HepG2 (cell line): ENCODE measurements around the gene ZKSCAN3. TPM values are rescaled to one million over a fixed set of nuclear protein-coding genes. Genes with fewer than 3 reads are reported as not detected.

Source experiments
- CEBPB ChIP-seq: IDR thresholded peaks from 2 replicates; pipeline ENCODE4 v1.6.1; 2011; ENCODE audit warnings: low read depth, low read length, improper control_type of control experiment, borderline replicate concordance
- FLYWCH1 ChIP-seq: sonication (generic); formaldehyde crosslinking; IDR thresholded peaks from 2 replicates; pipeline ENCODE4 v1.8.1; 2023; ENCODE audit warnings: mild to moderate bottlenecking, missing genetic modification reagents
- HNRNPL ChIP-seq: fragments of 200-400 bp; formaldehyde crosslinking; IDR thresholded peaks from 2 replicates; pipeline ENCODE4 v1.6.1; 2017; ENCODE audit warnings: mild to moderate bottlenecking, low read depth, low read length
- MAFF ChIP-seq: IDR thresholded peaks from 2 replicates; pipeline ENCODE4 v1.6.1; 2011; ENCODE audit warnings: low read depth, low read length, improper control_type of control experiment
- MAFK ChIP-seq, 2 experiments: IDR thresholded peaks in 1 of 2; conservative IDR thresholded peaks in 1 of 2; 2 replicates each; pipeline ENCODE4 v1.6.1; 2011; ENCODE audit warnings: improper control_type of control experiment in 2 of 2, low read length in 2 of 2
- NFE2 ChIP-seq: sonication (generic); formaldehyde crosslinking; IDR thresholded peaks from 2 replicates; pipeline ENCODE4 v1.4.0; 2020; ENCODE audit warnings: missing genetic modification reagents
- STAG1 ChIP-seq: sonication (generic); formaldehyde crosslinking; IDR thresholded peaks from 2 replicates; pipeline ENCODE4 v1.4.0; 2020; ENCODE audit warnings: missing genetic modification reagents
- TBX3 ChIP-seq: fragments of 450-650 bp; IDR thresholded peaks from 2 replicates; pipeline ENCODE4 v1.6.1; 2017; ENCODE audit warnings: antibody characterized with exemption, mild to moderate bottlenecking, inconsistent platforms, borderline replicate concordance
- TCF7L2 ChIP-seq: IDR thresholded peaks from 2 replicates; pipeline ENCODE4 v1.6.1; 2011; ENCODE audit warnings: mild to moderate bottlenecking, low read depth, low read length, moderate library complexity
- ZFP36L2 ChIP-seq: sonication (generic); formaldehyde crosslinking; IDR thresholded peaks from 2 replicates; pipeline ENCODE4 v1.4.0; 2020; ENCODE audit warnings: missing genetic modification reagents
- ZFYVE20 ChIP-seq: sonication (generic); formaldehyde crosslinking; IDR thresholded peaks from 2 replicates; pipeline ENCODE4 v1.8.0; 2023; ENCODE audit warnings: low read depth, mild to moderate bottlenecking, moderate library complexity, missing genetic modification reagents, borderline replicate concordance
- ZMAT3 ChIP-seq: sonication (generic); formaldehyde crosslinking; conservative IDR thresholded peaks from 2 replicates; pipeline ENCODE4 v1.7.0; 2021; ENCODE audit warnings: missing genetic modification reagents
- ZNF260 ChIP-seq: sonication (generic); formaldehyde crosslinking; IDR thresholded peaks from 2 replicates; pipeline ENCODE4 v1.4.0; 2020; ENCODE audit warnings: missing genetic modification reagents, low read depth, mild to moderate bottlenecking, borderline replicate concordance
- ZNF264 ChIP-seq: sonication (generic); formaldehyde crosslinking; IDR thresholded peaks from 2 replicates; pipeline ENCODE4 v1.4.0; 2020; ENCODE audit warnings: missing genetic modification reagents
- polyA plus RNA-seq, 8 experiments: library from polyadenylated mRNA; depleted of rRNA in 3 of 8; stranded (reverse) in 7 of 8; unstranded in 1 of 8; fragments of >200 nt; fragmentation: Illumina TruSeq in 4 of 8; extraction: Trizol in 4 of 8; gene quantifications; 2 replicates each; pipeline versions ENCODE4 v1.2.1 to v1.2.3, GENCODE V29; 2011 to 2016; ENCODE audit warnings: low read depth in 4 of 8, missing spikeins in 1 of 8, mixed read lengths in 1 of 8; ENCODE audit not compliant: insufficient read depth in 1 of 8
- total RNA-seq, 5 experiments: library from RNA; depleted of rRNA; stranded (reverse); fragments of >200 nt; fragmentation: Illumina TruSeq; extraction: Trizol; gene quantifications; 2 replicates each; pipeline ENCODE4 v1.2.3, GENCODE V29; 2016; ENCODE audit warnings: low read depth in 1 of 5
- TF ChIP-seq, protein P1 (sequence below): sonication (generic); formaldehyde crosslinking; IDR thresholded peaks from 2 replicates; pipeline ENCODE4 v1.4.0; 2020; ENCODE audit warnings: missing genetic modification reagents, borderline replicate concordance
- TF ChIP-seq, protein P2 (sequence below): sonication (generic); formaldehyde crosslinking; IDR thresholded peaks from 2 replicates; pipeline ENCODE4 v1.4.0; 2020; ENCODE audit warnings: missing genetic modification reagents

ZKSCAN3 gene
- total and polyA plus RNA-seq, 2 of the 13 experiments (the other 11 are each of a cell fraction or from before 2014, with no cell fraction given) = 3.3 to 7.4 TPM

DNA sequence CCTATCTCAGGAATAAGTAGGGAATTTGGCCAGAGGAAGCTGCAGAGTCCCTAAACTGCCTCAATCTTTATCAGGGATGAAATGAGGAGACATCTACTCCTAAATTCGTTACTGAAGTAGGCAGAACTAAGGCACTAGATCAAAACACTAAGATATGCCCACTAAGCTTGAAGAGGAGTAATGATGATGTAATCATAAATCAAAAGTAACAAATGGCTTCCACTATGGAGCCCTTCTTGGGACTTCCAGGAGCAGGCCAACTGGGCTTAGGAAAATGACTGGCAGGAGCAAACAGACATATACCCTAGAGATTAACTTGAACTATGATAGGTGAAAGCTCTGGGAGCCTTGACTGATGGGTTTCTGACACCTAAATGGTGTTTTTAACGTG lies 34.4 kb downstream of the ZKSCAN3 start (continued):
- TF ChIP-seq TBX3 (no peak), CEBPB (0 out of 2 replicates have a peak, but pooled peaks have one; percentile 21), STAG1 (no peak), NFE2 (CRISPR knock-in tag) (no peak), ZNF264 (CRISPR knock-in tag) (no peak), ZFP36L2 (CRISPR knock-in tag) (no peak), ZNF260 (no peak), ZFYVE20 (no peak), FLYWCH1 (CRISPR knock-in tag) (no peak), TCF7L2 (no peak), ZMAT3 (CRISPR knock-in tag) (0 out of 2 replicates have a peak, but pooled peaks have one; percentile 3), MAFF (peak; percentile 31; the same call in 1 of the 2 replicates), MAFK (conservative IDR thresholded peaks at IDR 0.05 in 1 of 2, IDR thresholded peaks at IDR 0.05 in 1 of 2; ENCODE audit: low read length in 2 of 2) (peak; percentile 42 to 46; a peak in 3 of 4 replicates), HNRNPL (no peak)
- TF ChIP-seq, protein P1, sequence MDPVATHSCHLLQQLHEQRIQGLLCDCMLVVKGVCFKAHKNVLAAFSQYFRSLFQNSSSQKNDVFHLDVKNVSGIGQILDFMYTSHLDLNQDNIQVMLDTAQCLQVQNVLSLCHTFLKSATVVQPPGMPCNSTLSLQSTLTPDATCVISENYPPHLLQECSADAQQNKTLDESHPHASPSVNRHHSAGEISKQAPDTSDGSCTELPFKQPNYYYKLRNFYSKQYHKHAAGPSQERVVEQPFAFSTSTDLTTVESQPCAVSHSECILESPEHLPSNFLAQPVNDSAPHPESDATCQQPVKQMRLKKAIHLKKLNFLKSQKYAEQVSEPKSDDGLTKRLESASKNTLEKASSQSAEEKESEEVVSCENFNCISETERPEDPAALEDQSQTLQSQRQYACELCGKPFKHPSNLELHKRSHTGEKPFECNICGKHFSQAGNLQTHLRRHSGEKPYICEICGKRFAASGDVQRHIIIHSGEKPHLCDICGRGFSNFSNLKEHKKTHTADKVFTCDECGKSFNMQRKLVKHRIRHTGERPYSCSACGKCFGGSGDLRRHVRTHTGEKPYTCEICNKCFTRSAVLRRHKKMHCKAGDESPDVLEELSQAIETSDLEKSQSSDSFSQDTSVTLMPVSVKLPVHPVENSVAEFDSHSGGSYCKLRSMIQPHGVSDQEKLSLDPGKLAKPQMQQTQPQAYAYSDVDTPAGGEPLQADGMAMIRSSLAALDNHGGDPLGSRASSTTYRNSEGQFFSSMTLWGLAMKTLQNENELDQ (CRISPR knock-in tag) = no peak
- TF ChIP-seq, protein P2, sequence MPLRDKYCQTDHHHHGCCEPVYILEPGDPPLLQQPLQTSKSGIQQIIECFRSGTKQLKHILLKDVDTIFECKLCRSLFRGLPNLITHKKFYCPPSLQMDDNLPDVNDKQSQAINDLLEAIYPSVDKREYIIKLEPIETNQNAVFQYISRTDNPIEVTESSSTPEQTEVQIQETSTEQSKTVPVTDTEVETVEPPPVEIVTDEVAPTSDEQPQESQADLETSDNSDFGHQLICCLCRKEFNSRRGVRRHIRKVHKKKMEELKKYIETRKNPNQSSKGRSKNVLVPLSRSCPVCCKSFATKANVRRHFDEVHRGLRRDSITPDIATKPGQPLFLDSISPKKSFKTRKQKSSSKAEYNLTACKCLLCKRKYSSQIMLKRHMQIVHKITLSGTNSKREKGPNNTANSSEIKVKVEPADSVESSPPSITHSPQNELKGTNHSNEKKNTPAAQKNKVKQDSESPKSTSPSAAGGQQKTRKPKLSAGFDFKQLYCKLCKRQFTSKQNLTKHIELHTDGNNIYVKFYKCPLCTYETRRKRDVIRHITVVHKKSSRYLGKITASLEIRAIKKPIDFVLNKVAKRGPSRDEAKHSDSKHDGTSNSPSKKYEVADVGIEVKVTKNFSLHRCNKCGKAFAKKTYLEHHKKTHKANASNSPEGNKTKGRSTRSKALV = no peak
